Neuronal stem cell (in vitro differentiated cells): ENCODE data around the gene RPEL1. TPM values are rescaled to one million over a fixed set of nuclear protein-coding genes. Genes with fewer than 3 reads are reported as not detected.
"Not testable (repeated sequence)": the region's sequence is repeated elsewhere in the genome, so short reads cannot be mapped to it uniquely, and the experiment has no call there.

Experiments
- DNase-seq: peaks from one replicate; pipeline ENCODE4 v3.0.0-alpha.2; 2013; ENCODE audit warnings: low spot score
- H2AFZ ChIP-seq: one replicate; pipeline ENCODE4 v1.6.1; 2013; ENCODE audit warnings: mild to moderate bottlenecking, low read length, inconsistent platforms
- H2AK5ac ChIP-seq: 2 replicates; pipeline ENCODE4 v1.6.1; 2013; ENCODE audit warnings: low read depth, mild to moderate bottlenecking, inconsistent platforms, low read length, moderate library complexity, mixed read lengths
- H2BK120ac ChIP-seq: 2 replicates; pipeline ENCODE4 v1.6.1; 2013; ENCODE audit warnings: low read depth, mild to moderate bottlenecking, inconsistent platforms, low read length, moderate library complexity, mixed read lengths
- H2BK12ac ChIP-seq: one replicate; pipeline ENCODE4 v1.6.1; 2013; ENCODE audit warnings: low read length, inconsistent platforms
- H2BK15ac ChIP-seq: 2 replicates; pipeline ENCODE4 v1.6.1; 2013; ENCODE audit warnings: mild to moderate bottlenecking, low read length, inconsistent platforms, mixed read lengths
- H2BK5ac ChIP-seq: one replicate; pipeline ENCODE4 v1.6.1; 2013; ENCODE audit warnings: inconsistent platforms, mild to moderate bottlenecking, low read length, moderate library complexity
- H3K14ac ChIP-seq: one replicate; pipeline ENCODE4 v1.6.1; 2013; ENCODE audit warnings: low read length, inconsistent platforms
- H3K18ac ChIP-seq: 2 replicates; pipeline ENCODE4 v1.6.1; 2013; ENCODE audit warnings: low read length, inconsistent platforms
- H3K23ac ChIP-seq: 2 replicates; pipeline ENCODE4 v1.6.1; 2013; ENCODE audit warnings: low read depth, mild to moderate bottlenecking, mixed read lengths, low read length, inconsistent platforms; ENCODE audit not compliant: poor library complexity
- H3K27ac ChIP-seq: replicated peaks from 3 replicates; pipeline ENCODE4 v1.5.1; 2013; ENCODE audit warnings: low read length, inconsistent platforms
- H3K27me3 ChIP-seq, 3 experiments: 2 replicates each; pipeline ENCODE4 v1.6.1; 2013; ENCODE audit warnings: low read length in 3 of 3, mild to moderate bottlenecking in 2 of 3, inconsistent platforms in 1 of 3, low read depth in 1 of 3, mixed read lengths in 1 of 3, moderate library complexity in 1 of 3; ENCODE audit not compliant: control insufficient read depth in 3 of 3, insufficient read depth in 3 of 3
- H3K36me3 ChIP-seq, 2 donors: replicated peaks in 1 of 2; 2 replicates each; pipeline ENCODE4 v1.6.1; 2013; ENCODE audit warnings: low read length in 2 of 2; ENCODE audit not compliant: control insufficient read depth in 2 of 2, insufficient read depth in 2 of 2
- H3K4ac ChIP-seq: 2 replicates; pipeline ENCODE4 v1.6.1; 2013; ENCODE audit warnings: inconsistent platforms, mild to moderate bottlenecking, low read length, moderate library complexity
- H3K4me1 ChIP-seq, 2 donors: 1 replicate in 1 of 2; 2 replicates in 1 of 2; pipeline ENCODE4 v1.6.1; 2013; ENCODE audit warnings: low read length in 2 of 2, low read depth in 1 of 2; ENCODE audit not compliant: control insufficient read depth in 2 of 2, insufficient read depth in 1 of 2
- H3K4me2 ChIP-seq: one replicate; pipeline ENCODE4 v1.6.1; 2013; ENCODE audit warnings: mild to moderate bottlenecking, low read length, inconsistent platforms; ENCODE audit not compliant: insufficient read depth, poor library complexity, severe bottlenecking
- H3K4me3 ChIP-seq, 2 donors: 2 replicates each; pipeline ENCODE4 v1.5.1; 2013; ENCODE audit warnings: low read length in 2 of 2, mild to moderate bottlenecking in 2 of 2, inconsistent platforms in 1 of 2, moderate library complexity in 1 of 2
- H3K79me1 ChIP-seq: one replicate; pipeline ENCODE4 v1.6.1; 2013; ENCODE audit warnings: low read depth, mild to moderate bottlenecking, inconsistent platforms, low read length, moderate library complexity
- H3K9ac ChIP-seq: one replicate; pipeline ENCODE4 v1.6.1; 2013; ENCODE audit warnings: mild to moderate bottlenecking, low read depth, low read length, inconsistent platforms; ENCODE audit not compliant: poor library complexity
- H3K9me3 ChIP-seq, 2 donors: replicated peaks in 1 of 2; 2 replicates each; pipeline versions ENCODE3 to v1.6.1; 2013; ENCODE audit warnings: low read length in 2 of 2, mild to moderate bottlenecking in 2 of 2, inconsistent platforms in 1 of 2, low read depth in 1 of 2, mixed read lengths in 1 of 2, moderate library complexity in 1 of 2; ENCODE audit not compliant: control insufficient read depth in 2 of 2, insufficient read depth in 1 of 2
- H4K8ac ChIP-seq: one replicate; pipeline ENCODE4 v1.6.1; 2013; ENCODE audit warnings: low read depth, mild to moderate bottlenecking, inconsistent platforms, low read length, moderate library complexity
- H4K91ac ChIP-seq: one replicate; pipeline ENCODE4 v1.6.1; 2013; ENCODE audit warnings: low read length, low read depth, mild to moderate bottlenecking, inconsistent platforms; ENCODE audit not compliant: poor library complexity
- whole genome bisulfite sequencing, 2 donors: extraction: QIAGEN DNeasy Blood & Tissue Kit; methylation state at CpG; one replicate each; pipeline ENCODE4 v1.1.7; 2013; ENCODE audit warnings: missing lambda C conversion rate in 2 of 2, mixed read lengths in 1 of 2; ENCODE audit not compliant: insufficient read length in 2 of 2, insufficient replicate concordance in 1 of 2; ENCODE audit errors: extremely low coverage in 2 of 2; 5-methylcytosine and 5-hydroxymethylcytosine counted together
- polyA plus RNA-seq, 2 experiments: library from polyadenylated mRNA; stranded (reverse); fragments of 200-250 nt; gene quantifications; one replicate each; pipeline ENCODE4 v1.2.3, GENCODE V29; 2013

Gene RPEL1
- polyA plus RNA-seq (2013, experiment 1 of 2) = 0.01 TPM
- polyA plus RNA-seq (2013, experiment 2 of 2) = 0.01 TPM

DNA sequence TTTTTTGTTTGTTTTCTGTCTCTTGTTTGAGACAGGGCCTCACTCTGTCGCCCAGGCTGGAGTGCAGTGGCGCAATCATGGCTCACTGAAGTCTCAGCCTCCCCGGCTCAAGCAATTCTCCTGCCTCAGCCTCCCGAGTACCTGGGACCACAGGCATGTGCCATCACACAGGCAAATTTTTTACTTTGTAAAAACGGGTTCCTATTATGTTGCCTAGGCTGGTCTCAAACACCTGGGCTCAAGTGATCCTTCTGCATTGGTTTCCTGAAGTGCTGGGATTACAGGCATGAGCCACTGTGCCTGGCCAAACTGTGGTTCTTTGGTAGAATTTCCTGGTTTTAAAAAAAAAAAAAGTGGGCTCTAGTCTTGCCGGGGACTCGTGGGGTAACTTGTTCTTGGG, at the start of gene RPEL1:
Gene RPEL1 (plus strand): TSS at position 301 of the 400 bp plus-strand sequence. CDS start 110 bp downstream, outside the sequence.
- H3K9me3 ChIP-seq, H3K79me1 ChIP-seq, H4K8ac ChIP-seq, H3K4me3 ChIP-seq, DNase-seq, H2AFZ ChIP-seq, H3K9ac ChIP-seq, H3K23ac ChIP-seq, H2BK120ac ChIP-seq, H3K14ac ChIP-seq, H2BK12ac ChIP-seq, H3K4me1 ChIP-seq, H4K91ac ChIP-seq, H3K18ac ChIP-seq, H3K27me3 ChIP-seq, H2BK5ac ChIP-seq, H3K36me3 ChIP-seq, H3K4ac ChIP-seq, H3K27ac ChIP-seq, H3K4me2 ChIP-seq: not testable (repeated sequence)
- no CpG with 5 or more reads among the region's 7 CpGs for WGBS, 2 donors
- Histone ChIP-seq H2BK15ac (peak within 1 kb of the TSS; percentile 38), H2AK5ac (peak within 1 kb of the TSS; percentile 47)

- Histone ChIP-seq H3K14ac (no peak overlapping the region), H3K4ac (no peak overlapping the region), H3K36me3 (no peaks in the 10 kb centered on the region), H2BK5ac (no peak overlapping the region), H2AFZ (no peak overlapping the region), H4K91ac (no peak overlapping the region), H2BK12ac (no peak overlapping the region), H3K4me2 (no peak overlapping the region), H3K18ac (no peak overlapping the region), H2BK120ac (no peak overlapping the region), H3K27me3 (no peaks in the 10 kb centered on the region), H2AK5ac (no peak overlapping the region), H3K4me1 (peaks cover 3 to 12% of the 10 kb centered on the region in 2 donors), H3K79me1 (peaks cover 5% of the 10 kb centered on the region), H4K8ac (no peak overlapping the region), H3K4me3 (no peak overlapping the region), H3K27ac (no peak overlapping the region), H3K23ac (no peak overlapping the region), H2BK15ac (no peak overlapping the region), H3K9ac (no peak overlapping the region), H3K9me3 (no peaks in the 10 kb centered on the region)
- no CpG with 5 or more reads among the region's 2 CpGs for WGBS, 2 donors
- DNase-seq = no peak
Observed at GRCh38 chr10:103196516-103196915, 49.2 kb upstream of the RPEL1 start.

- Histone ChIP-seq H3K36me3 (no peaks in the 10 kb centered on the region), H3K18ac (no peak overlapping the region), H2AFZ (no peak overlapping the region), H2AK5ac (no peak overlapping the region), H3K9me3 (no peaks in the 10 kb centered on the region), H3K23ac (no peak overlapping the region), H3K27ac (no peak overlapping the region), H3K4me2 (no peak overlapping the region), H3K27me3 (no peaks in the 10 kb centered on the region), H3K4ac (no peak overlapping the region), H2BK5ac (no peak overlapping the region), H2BK12ac (no peak overlapping the region), H2BK15ac (no peak overlapping the region), H4K8ac (no peak overlapping the region), H3K14ac (no peak overlapping the region), H4K91ac (no peak overlapping the region), H3K4me1 (peaks cover 3 to 12% of the 10 kb centered on the region in 2 donors), H2BK120ac (no peak overlapping the region), H3K9ac (no peak overlapping the region), H3K4me3 (no peak overlapping the region), H3K79me1 (peaks cover 5% of the 10 kb centered on the region)
- no CpG with 5 or more reads among the region's 3 CpGs for WGBS, 2 donors
- DNase-seq = no peak
Observed at GRCh38 chr10:103197174-103197573, 48.5 kb upstream of the RPEL1 start.

DNA sequence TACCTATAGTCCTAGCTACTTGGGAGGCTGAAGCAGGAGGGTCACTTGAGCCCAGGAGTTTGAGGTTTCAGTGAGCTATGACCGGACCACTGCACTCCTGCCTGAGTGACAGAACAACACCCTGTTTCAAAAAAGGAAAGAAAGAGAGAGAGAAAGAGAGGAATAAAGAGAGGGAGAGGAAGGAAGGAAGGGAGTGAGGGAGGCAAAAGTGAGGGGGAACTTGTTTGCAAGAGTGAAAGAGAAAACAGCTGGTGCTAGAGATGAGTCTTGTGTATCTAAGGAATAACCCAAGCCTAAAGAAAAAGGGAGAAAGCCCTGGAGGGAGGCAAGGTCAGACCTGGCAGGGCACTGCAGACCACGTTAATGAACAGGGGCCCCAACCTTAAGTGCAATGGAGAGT, 47.8 kb upstream of the RPEL1 start:
- H3K27ac ChIP-seq = no peak overlapping the region
- DNase-seq = no peak

More for the DNA sequence above, 47.8 kb upstream of the RPEL1 start:
- H3K79me1 ChIP-seq = no peaks in the 10 kb centered on the region
- H3K4me1 ChIP-seq = peaks cover 3 to 12% of the 10 kb centered on the region in 2 donors
- WGBS, 2 donors = no CpG with 5 or more reads among the region's 2 CpGs
- H3K4me3 ChIP-seq = no peak overlapping the region
- no peak overlapping the region for H3K4ac ChIP-seq
- H2BK15ac ChIP-seq = no peak overlapping the region
- H2AK5ac ChIP-seq = no peak overlapping the region
- H3K23ac ChIP-seq = no peak overlapping the region
- no peak overlapping the region for H3K9ac ChIP-seq
- H2BK5ac ChIP-seq = no peak overlapping the region
- H2AFZ ChIP-seq = no peak overlapping the region
- H3K18ac ChIP-seq = no peak overlapping the region
- no peaks in the 10 kb centered on the region for H3K36me3 ChIP-seq
- H3K14ac ChIP-seq = no peak overlapping the region
- no peak overlapping the region for H4K91ac ChIP-seq
- H3K4me2 ChIP-seq = no peak overlapping the region
- H2BK120ac ChIP-seq = no peak overlapping the region
- no peaks in the 10 kb centered on the region for H3K27me3 ChIP-seq
- no peaks in the 10 kb centered on the region for H3K9me3 ChIP-seq
- H2BK12ac ChIP-seq = no peak overlapping the region
- H4K8ac ChIP-seq = no peak overlapping the region
